Measurements from ENCODE around the gene ZNF483. TPM values are rescaled to one million over a fixed set of nuclear protein-coding genes. Genes with fewer than 3 reads are reported as not detected.
"Not testable (repeated sequence)": the region's sequence is repeated elsewhere in the genome, so short reads cannot be mapped to it uniquely, and the experiment has no call there.

ZNF483 gene
- total RNA-seq, 1 donor from 2014 or later: 8.7 TPM

- Histone ChIP-seq H3K27ac (peak overlapping the region; percentile 96), H3K4me1 (peaks cover 18% of the 10 kb centered on the region), H3K9me3 (no peaks in the 10 kb centered on the region), H3K4me3 (peak overlapping the region; percentile 96), H3K36me3 (no peaks in the 10 kb centered on the region), H3K27me3 (no peaks in the 10 kb centered on the region)
- TF ChIP-seq CTCF (IDR thresholded peaks at IDR 0.05): no peak
- DNase-seq (peak; percentile 84), ATAC-seq (peak; percentile 36)
- intact Hi-C loops (cut with DNase I): no loop called here
Observed at GRCh38 chr9:111483439-111483857, 41.5 kb upstream of the ZNF483 start.

- intact Hi-C loops (cut with DNase I): no loop called here
- H3K27me3 ChIP-seq: no peaks in the 10 kb centered on the region
- peaks cover 18% of the 10 kb centered on the region for H3K4me1 ChIP-seq
- ATAC-seq (peak; percentile 88), DNase-seq (peak; percentile 89)
- no peaks in the 10 kb centered on the region for H3K36me3 ChIP-seq
- H3K9me3 ChIP-seq: no peaks in the 10 kb centered on the region
- peak within 1 kb of the TSS; percentile 96 for H3K4me3 ChIP-seq
- TF ChIP-seq CTCF (IDR thresholded peaks at IDR 0.05): no peak
- H3K27ac ChIP-seq: peak within 1 kb of the TSS; percentile 96
Observed at GRCh38 chr9:111483858-111484571, 41.0 kb upstream of the ZNF483 start, which contains the start of gene ECPAS. Gene ECPAS (minus strand): TSS chr9:111484383. CDS start chr9:111472918, 11,465 bp downstream.

DNA sequence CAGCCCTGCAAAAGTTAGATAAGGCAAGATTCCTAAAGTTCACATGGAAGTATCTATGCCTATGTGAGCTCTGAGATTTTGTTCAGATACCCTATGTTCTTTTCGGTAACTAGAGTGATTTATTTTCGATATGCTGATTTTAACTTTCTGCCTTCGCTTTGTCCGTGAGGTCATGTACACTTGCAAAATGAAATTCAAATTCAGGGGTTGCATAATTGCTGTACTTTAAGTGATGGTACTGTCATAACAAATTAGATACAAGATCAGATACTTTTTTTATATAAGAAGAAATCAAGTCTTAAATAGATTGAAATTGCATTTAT, 40.4 kb upstream of the ZNF483 start:
- intact Hi-C loops (cut with DNase I): no loop called here

GRCh38 chr9:111497196-111497595, 27.8 kb upstream of the ZNF483 start:
- H3K4me3 ChIP-seq; DNase-seq; ATAC-seq; intact Hi-C loops (cut with DNase I); H3K36me3 ChIP-seq; H3K27ac ChIP-seq; H3K27me3 ChIP-seq; H3K9me3 ChIP-seq; H3K4me1 ChIP-seq: not testable (repeated sequence)

More for the DNA sequence above, 40.4 kb upstream of the ZNF483 start:
- Histone ChIP-seq H3K36me3 (no peaks in the 10 kb centered on the region), H3K27me3 (no peaks in the 10 kb centered on the region), H3K4me1 (peaks cover 18% of the 10 kb centered on the region), H3K4me3 (peak overlapping the region; percentile 78), H3K27ac (peak overlapping the region; percentile 96), H3K9me3 (no peaks in the 10 kb centered on the region)
- no peak for TF ChIP-seq CTCF (IDR thresholded peaks at IDR 0.05)
- no peak for DNase-seq
- ATAC-seq: no peak

- no peak for ATAC-seq
- no peaks in the 10 kb centered on the region for H3K27me3 ChIP-seq
- no peak overlapping the region for H3K27ac ChIP-seq
- H3K9me3 ChIP-seq: no peaks in the 10 kb centered on the region
- intact Hi-C loops (cut with DNase I): no loop called here
- H3K4me1 ChIP-seq: no peaks in the 10 kb centered on the region
- H3K4me3 ChIP-seq: no peak overlapping the region
- H3K36me3 ChIP-seq: no peaks in the 10 kb centered on the region
- DNase-seq: no peak
- TF ChIP-seq CTCF (IDR thresholded peaks at IDR 0.05): no peak
Observed at GRCh38 chr9:111501005-111501562, 23.9 kb upstream of the ZNF483 start.

GRCh38 chr9:111501648-111502047, 23.3 kb upstream of the ZNF483 start:
- H3K27me3 ChIP-seq: no peaks in the 10 kb centered on the region
- intact Hi-C loops (cut with DNase I): no loop called here
- no peak overlapping the region for H3K4me3 ChIP-seq
- ATAC-seq (no peak), DNase-seq (no peak)
- H3K36me3 ChIP-seq: no peaks in the 10 kb centered on the region
- H3K9me3 ChIP-seq: no peaks in the 10 kb centered on the region
- TF ChIP-seq CTCF (IDR thresholded peaks at IDR 0.05): no peak
- no peak overlapping the region for H3K27ac ChIP-seq
- no peaks in the 10 kb centered on the region for H3K4me1 ChIP-seq
